Suppressor macrophage (primary cell): Measurements from ENCODE around the gene FOXB1.

Source experiments
- DNase-seq, 4 experiments: peaks; one replicate each; pipeline ENCODE4 v3.0.0-alpha.2; 2020 to 2022

FOXB1 gene

GRCh38 chr15:60020736-60021135 is 16.6 kb downstream of the FOXB1 start:
- no peak for DNase-seq

GRCh38 chr15:60021589-60022378 is 17.7 kb downstream of the FOXB1 start:
- no peak for DNase-seq

- no peak for DNase-seq
These were observed 18.2 kb downstream of the FOXB1 start for GRCh38 chr15:60022379-60022741.

GRCh38 chr15:60026555-60026954 is 22.4 kb downstream of the FOXB1 start:
- peak; percentile 17 to 55 (median 50) for DNase-seq

GRCh38 chr15:60035344-60035743 is 31.2 kb downstream of the FOXB1 start:
- DNase-seq: no peak

- no peak for DNase-seq
These were observed 35.2 kb downstream of the FOXB1 start for GRCh38 chr15:60039316-60039715.

- no peak for DNase-seq
These were observed 39.8 kb downstream of the FOXB1 start for GRCh38 chr15:60043744-60044435.

GRCh38 chr15:60044636-60045270 is 40.6 kb downstream of the FOXB1 start:
- no peak for DNase-seq

GRCh38 chr15:60047701-60048100 is 43.6 kb downstream of the FOXB1 start:
- DNase-seq: no peak

GRCh38 chr15:60049948-60050347 is 45.8 kb downstream of the FOXB1 start:
- DNase-seq: no peak

GRCh38 chr15:60052796-60053195 is 48.7 kb downstream of the FOXB1 start:
- no peak for DNase-seq

GRCh38 chr15:60054472-60054871 is 50.4 kb downstream of the FOXB1 start:
- DNase-seq: no peak
